SK-N-SH (cell line): ENCODE results near the gene RAD51. TPM values are rescaled to one million over a fixed set of nuclear protein-coding genes. Genes with fewer than 3 reads are reported as not detected.
A peak's percentile ranks its signal among the peaks of the same experiment; 100 is the strongest.

Experiments
- CTCF ChIA-PET: fragments of 300-600, 350-600 bp; formaldehyde crosslinking; extraction: SDS; loops from one replicate; lab custom pipeline; 2021; lab: Yijun Ruan, JAX
- POLR2A ChIA-PET: fragments of 350-600 bp; sonication (Branson Sonifier 250); formaldehyde crosslinking; extraction: SDS; loops from one replicate; lab custom pipeline; 2020; ENCODE audit warnings: antibody characterized with exemption, inconsistent platforms; lab: Yijun Ruan, JAX
- DNase-seq: peaks from one replicate; pipeline ENCODE4 v3.0.0; 2012
- H2AFZ ChIP-seq: fragments of 200-600 bp; sonication (generic); 2 replicates; pipeline ENCODE4 v1.8.1; 2016; ENCODE audit warnings: antibody characterized with exemption, mild to moderate bottlenecking, low read depth
- H3F3A ChIP-seq: fragments of 200-600 bp; sonication (generic); replicated peaks from 2 replicates; pipeline ENCODE3; 2016; ENCODE audit warnings: antibody characterized with exemption, mild to moderate bottlenecking; ENCODE audit not compliant: insufficient read depth
- H3K27ac ChIP-seq, 2 experiments: fragments of 200-500 bp in 1 of 2; fragments of 200-600 bp in 1 of 2; sonication (Bioruptor generic) in 1 of 2; sonication (generic), shearing (Covaris generic) in 1 of 2; 2 replicates each; pipeline versions ENCODE4 v1.5.1 to v1.6.1; 2014 to 2016; ENCODE audit warnings: low read depth in 2 of 2, inconsistent platforms in 1 of 2, low read length in 1 of 2, mild to moderate bottlenecking in 1 of 2, mixed read lengths in 1 of 2
- H3K27me3 ChIP-seq: fragments of 200-600 bp; sonication (generic), shearing (Covaris generic); 2 replicates; pipeline ENCODE4 v1.6.1; 2016; ENCODE audit warnings: mixed run types; ENCODE audit not compliant: insufficient read depth
- H3K36me3 ChIP-seq, 2 experiments: fragments of 200-500 bp in 1 of 2; fragments of 200-600 bp in 1 of 2; sonication (Bioruptor generic) in 1 of 2; sonication (generic) in 1 of 2; replicated peaks in 1 of 2; 2 replicates each; pipeline versions ENCODE3 to v1.5.1; 2014 to 2016; ENCODE audit warnings: low read length in 1 of 2, mild to moderate bottlenecking in 1 of 2; ENCODE audit not compliant: insufficient read depth in 2 of 2, control insufficient read depth in 1 of 2
- H3K4me1 ChIP-seq, 2 experiments: fragments of 200-500 bp in 1 of 2; fragments of 200-600 bp in 1 of 2; sonication (Bioruptor generic) in 1 of 2; sonication (generic), shearing (Covaris generic) in 1 of 2; 2 replicates each; pipeline versions ENCODE4 v1.5.1 to v1.6.1; 2014 to 2016; ENCODE audit warnings: low read depth in 1 of 2, low read length in 1 of 2, mixed run types in 1 of 2; ENCODE audit not compliant: insufficient read depth in 2 of 2, control insufficient read depth in 1 of 2
- H3K4me2 ChIP-seq: fragments of 200-600 bp; sonication (generic), shearing (Covaris generic); 2 replicates; pipeline ENCODE4 v1.6.1; 2017; ENCODE audit warnings: mixed run types
- H3K4me3 ChIP-seq, 2 experiments: fragments of 200-500 bp in 1 of 2; fragments of 200-600 bp in 1 of 2; sonication (Bioruptor generic) in 1 of 2; sonication (generic), shearing (Covaris generic) in 1 of 2; 2 replicates each; pipeline versions ENCODE4 v1.5.1 to v1.8.1; 2014 to 2016; ENCODE audit warnings: low read depth in 2 of 2, inconsistent platforms in 1 of 2, low read length in 1 of 2, mild to moderate bottlenecking in 1 of 2, mixed read lengths in 1 of 2, moderate library complexity in 1 of 2
- H3K79me2 ChIP-seq: fragments of 200-600 bp; sonication (generic); 2 replicates; pipeline ENCODE4 v1.8.1; 2017; ENCODE audit warnings: mild to moderate bottlenecking; ENCODE audit not compliant: insufficient read depth
- H3K9ac ChIP-seq: fragments of 200-600 bp; sonication (generic); 2 replicates; pipeline ENCODE4 v1.6.1; 2017; ENCODE audit warnings: mixed run types
- H3K9me2 ChIP-seq: fragments of 200-600 bp; sonication (generic); 2 replicates; pipeline ENCODE4 v1.6.1; 2017; ENCODE audit warnings: mixed run types
- H3K9me3 ChIP-seq: fragments of 200-600 bp; sonication (generic); 2 replicates; pipeline ENCODE4 v1.6.1; 2017; ENCODE audit warnings: mixed run types, mild to moderate bottlenecking, moderate library complexity
- H4K20me1 ChIP-seq: fragments of 200-600 bp; sonication (generic); 2 replicates; pipeline ENCODE4 v1.6.1; 2017; ENCODE audit warnings: mild to moderate bottlenecking, mixed run types; ENCODE audit not compliant: insufficient read depth
- CHD2 ChIP-seq: fragments of 150-350 bp; IDR thresholded peaks from 2 replicates; pipeline ENCODE4 v1.6.1; 2018; ENCODE audit warnings: low read length; ENCODE audit not compliant: partially characterized antibody
- EZH2phosphoT487 ChIP-seq: fragments of 200-600 bp; sonication (generic); IDR thresholded peaks from 2 replicates; pipeline ENCODE4 v1.6.1; 2017; ENCODE audit warnings: low read depth, mixed run types, mild to moderate bottlenecking, antibody characterized with exemption, moderate library complexity, borderline replicate concordance
- FOXJ3 ChIP-seq: sonication (generic); formaldehyde crosslinking; IDR thresholded peaks from 2 replicates; pipeline ENCODE4 v1.5.1; 2020; ENCODE audit warnings: mild to moderate bottlenecking, missing genetic modification reagents
- MXI1 ChIP-seq: IDR thresholded peaks from 2 replicates; pipeline ENCODE4 v1.6.1; 2012; ENCODE audit warnings: mild to moderate bottlenecking, low read depth, low read length, improper control_type of control experiment
- NRF1 ChIP-seq: IDR thresholded peaks from 2 replicates; pipeline ENCODE4 v1.6.1; 2012; ENCODE audit warnings: low read depth, mild to moderate bottlenecking, low read length
- POLR2AphosphoS5 ChIP-seq: IDR thresholded peaks from 2 replicates; pipeline ENCODE4 v1.6.1; 2012; ENCODE audit warnings: low read depth, low read length
- RFX5 ChIP-seq: IDR thresholded peaks from 2 replicates; pipeline ENCODE4 v1.6.1; 2012; ENCODE audit warnings: mild to moderate bottlenecking, improper control_type of control experiment, low read length
- SIN3A ChIP-seq: IDR thresholded peaks from 2 replicates; pipeline ENCODE4 v1.6.1; 2012; ENCODE audit warnings: low read depth, mild to moderate bottlenecking, low read length, moderate library complexity, borderline replicate concordance
- YY1 ChIP-seq: IDR thresholded peaks from 2 replicates; pipeline ENCODE4 v1.4.0; 2012; ENCODE audit warnings: low read depth, mild to moderate bottlenecking
- WGBS: methylation state at CpG from one replicate; pipeline ENCODE4 v1.1.6; 2017; ENCODE audit warnings: low lambda C conversion rate; 5-methylcytosine and 5-hydroxymethylcytosine counted together
- polyA plus RNA-seq, 3 experiments: library from polyadenylated mRNA; depleted of rRNA; stranded (reverse); fragments of >200 nt; gene quantifications; 2 replicates each; pipeline ENCODE4 v1.2.3, GENCODE V29; 2012
- TF ChIP-seq, protein P1 (sequence below): fragments of 200-600 bp; sonication (generic); IDR thresholded peaks from 2 replicates; pipeline ENCODE4 v1.6.1; 2017; ENCODE audit warnings: antibody characterized with exemption, mild to moderate bottlenecking, moderate library complexity
- TF ChIP-seq, protein P2 (sequence below): IDR thresholded peaks from 2 replicates; pipeline ENCODE4 v1.6.1; 2012; ENCODE audit warnings: mild to moderate bottlenecking, low read depth, low read length, moderate library complexity
- TF ChIP-seq, protein P3 (sequence below): IDR thresholded peaks from 2 replicates; pipeline ENCODE4 v1.4.0; 2012; ENCODE audit warnings: low read depth
- TF ChIP-seq, protein P4 (sequence below): IDR thresholded peaks from 2 replicates; pipeline ENCODE4 v1.4.0; 2012; ENCODE audit warnings: low read depth, borderline replicate concordance
- TF ChIP-seq, protein P5 (sequence below): fragments of 150-350 bp; IDR thresholded peaks from 2 replicates; pipeline ENCODE4 v1.6.1; 2017; ENCODE audit warnings: antibody characterized with exemption, low read length, low read depth, borderline replicate concordance
- TF ChIP-seq, protein P6 (sequence below): IDR thresholded peaks from 2 replicates; pipeline ENCODE4 v1.4.0; 2012; ENCODE audit warnings: low read depth, borderline replicate concordance

The RAD51 gene
- polyA plus RNA-seq, 1 of the 3 experiments (the other 2 are of a cell fraction): 7.6 TPM

DNA sequence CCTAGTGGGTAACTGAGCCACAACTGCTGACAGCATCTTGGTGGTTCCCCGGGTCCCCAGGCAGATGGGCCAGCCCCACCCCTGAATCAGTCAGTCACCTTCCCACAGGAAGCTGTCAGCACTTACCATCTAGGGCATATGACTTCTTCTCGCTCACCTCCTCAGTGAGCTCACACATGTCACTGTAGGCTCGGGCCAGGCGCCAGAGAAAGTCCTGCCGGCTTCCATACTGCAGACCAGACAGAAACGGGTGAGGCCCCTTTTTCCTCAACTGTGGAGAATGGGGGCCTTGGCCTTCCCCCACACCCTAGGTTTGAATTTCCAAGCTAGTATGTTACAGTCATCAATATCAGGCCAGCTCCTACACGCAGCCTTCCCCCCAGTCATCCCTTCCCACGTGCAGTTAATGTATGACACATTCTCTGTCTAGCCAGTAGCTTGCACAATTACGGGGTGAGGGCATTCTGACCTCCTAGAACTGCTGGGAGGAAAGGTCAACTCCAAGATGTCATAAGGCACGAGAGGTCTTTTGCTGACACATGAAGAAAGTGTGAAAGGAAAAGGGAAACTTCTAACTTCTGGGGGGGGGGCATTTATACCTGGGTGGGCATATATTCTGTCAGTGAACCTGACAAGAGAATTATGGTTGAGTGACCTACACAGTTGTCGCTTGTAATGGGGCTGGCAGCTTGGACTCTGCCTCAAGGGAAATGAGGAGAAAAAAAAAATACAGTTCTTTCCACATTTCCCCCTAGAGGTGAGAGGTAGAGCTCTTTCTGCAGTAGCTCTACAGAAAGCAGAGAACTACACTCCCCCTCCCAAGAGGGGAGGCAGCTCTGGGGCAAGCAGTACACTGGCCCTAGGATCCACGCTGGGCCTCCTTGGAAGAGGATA, 49.2 kb downstream of the RAD51 start:
- H3K4me2 ChIP-seq: no peak overlapping the region
- H3K79me2 ChIP-seq: no peaks in the 10 kb centered on the region
- DNase-seq: no peak
- peaks cover 0 to 4% of the 10 kb centered on the region in 2 experiments; a peak in 1 of 4 replicates for H3K4me1 ChIP-seq
- peaks cover 6% of the 10 kb centered on the region for H3F3A ChIP-seq
- ChIA-PET POLR2A (no interaction called here), CTCF (interaction anchor here (0.6 to 20.8 kb wide), 6 partner anchors 13 to 1742 kb away, joined by 3 to 555 read pairs (median 4); partner anchors contain the start of genes C15orf62, GCHFR and VPS18)
- H3K27ac ChIP-seq: no peak overlapping the region
- H3K9ac ChIP-seq: no peak overlapping the region
- H3K36me3 ChIP-seq: peaks cover 32 to 33% of the 10 kb centered on the region in 2 experiments
- H3K9me2 ChIP-seq: no peaks in the 10 kb centered on the region
- no peaks in the 10 kb centered on the region for H3K9me3 ChIP-seq
- H2AFZ ChIP-seq: no peak overlapping the region
- no peaks in the 10 kb centered on the region for H4K20me1 ChIP-seq
- no peak overlapping the region for H3K4me3 ChIP-seq
- WGBS: 74% methylated on average over 11 of the region's 12 CpGs
- H3K27me3 ChIP-seq: no peaks in the 10 kb centered on the region
- no peak for TF ChIP-seq EZH2phosphoT487
- TF ChIP-seq, protein P1, sequence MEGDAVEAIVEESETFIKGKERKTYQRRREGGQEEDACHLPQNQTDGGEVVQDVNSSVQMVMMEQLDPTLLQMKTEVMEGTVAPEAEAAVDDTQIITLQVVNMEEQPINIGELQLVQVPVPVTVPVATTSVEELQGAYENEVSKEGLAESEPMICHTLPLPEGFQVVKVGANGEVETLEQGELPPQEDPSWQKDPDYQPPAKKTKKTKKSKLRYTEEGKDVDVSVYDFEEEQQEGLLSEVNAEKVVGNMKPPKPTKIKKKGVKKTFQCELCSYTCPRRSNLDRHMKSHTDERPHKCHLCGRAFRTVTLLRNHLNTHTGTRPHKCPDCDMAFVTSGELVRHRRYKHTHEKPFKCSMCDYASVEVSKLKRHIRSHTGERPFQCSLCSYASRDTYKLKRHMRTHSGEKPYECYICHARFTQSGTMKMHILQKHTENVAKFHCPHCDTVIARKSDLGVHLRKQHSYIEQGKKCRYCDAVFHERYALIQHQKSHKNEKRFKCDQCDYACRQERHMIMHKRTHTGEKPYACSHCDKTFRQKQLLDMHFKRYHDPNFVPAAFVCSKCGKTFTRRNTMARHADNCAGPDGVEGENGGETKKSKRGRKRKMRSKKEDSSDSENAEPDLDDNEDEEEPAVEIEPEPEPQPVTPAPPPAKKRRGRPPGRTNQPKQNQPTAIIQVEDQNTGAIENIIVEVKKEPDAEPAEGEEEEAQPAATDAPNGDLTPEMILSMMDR: peak; percentile 22; the same call in 1 of the 2 replicates

DNA sequence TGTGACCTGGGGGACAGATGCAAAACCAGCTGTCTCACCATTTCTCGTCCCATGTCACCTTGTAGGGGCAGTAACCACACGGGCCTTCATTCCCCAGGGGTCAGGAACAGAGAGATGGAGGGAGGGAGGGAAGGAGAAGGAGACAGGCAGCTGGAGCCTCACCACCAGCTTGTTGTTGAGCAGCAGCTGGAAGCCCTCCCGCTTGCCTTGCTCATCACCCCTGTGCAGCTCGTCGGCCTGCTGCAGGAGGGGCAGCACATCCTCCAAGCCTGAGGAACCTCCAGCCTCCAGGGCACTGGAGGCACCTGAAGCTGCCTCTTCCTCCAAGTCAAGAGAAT, 49.8 kb downstream of the RAD51 start:
- Histone ChIP-seq H3K27ac (no peak overlapping the region), H3K79me2 (no peaks in the 10 kb centered on the region), H3K36me3 (peaks cover 28 to 38% of the 10 kb centered on the region in 2 experiments), H3K9me2 (no peaks in the 10 kb centered on the region), H3K27me3 (no peaks in the 10 kb centered on the region), H3K9ac (no peak overlapping the region), H3K4me3 (no peak overlapping the region), H4K20me1 (no peaks in the 10 kb centered on the region), H3K9me3 (no peaks in the 10 kb centered on the region), H2AFZ (no peak overlapping the region), H3F3A (peaks cover 6% of the 10 kb centered on the region), H3K4me2 (no peak overlapping the region), H3K4me1 (peaks cover 0 to 4% of the 10 kb centered on the region in 2 experiments; a peak in 1 of 4 replicates)
- no peak for DNase-seq
- ChIA-PET POLR2A (no interaction called here), CTCF (interaction anchor here (0.6 to 20.8 kb wide), 3 partner anchors 33 to 1741 kb away, joined by 3 to 555 read pairs (median 4); partner anchors contain the start of genes C15orf62 and GCHFR)
- 88% methylated on average over 2 of the region's 5 CpGs for WGBS
- TF ChIP-seq, protein P2, sequence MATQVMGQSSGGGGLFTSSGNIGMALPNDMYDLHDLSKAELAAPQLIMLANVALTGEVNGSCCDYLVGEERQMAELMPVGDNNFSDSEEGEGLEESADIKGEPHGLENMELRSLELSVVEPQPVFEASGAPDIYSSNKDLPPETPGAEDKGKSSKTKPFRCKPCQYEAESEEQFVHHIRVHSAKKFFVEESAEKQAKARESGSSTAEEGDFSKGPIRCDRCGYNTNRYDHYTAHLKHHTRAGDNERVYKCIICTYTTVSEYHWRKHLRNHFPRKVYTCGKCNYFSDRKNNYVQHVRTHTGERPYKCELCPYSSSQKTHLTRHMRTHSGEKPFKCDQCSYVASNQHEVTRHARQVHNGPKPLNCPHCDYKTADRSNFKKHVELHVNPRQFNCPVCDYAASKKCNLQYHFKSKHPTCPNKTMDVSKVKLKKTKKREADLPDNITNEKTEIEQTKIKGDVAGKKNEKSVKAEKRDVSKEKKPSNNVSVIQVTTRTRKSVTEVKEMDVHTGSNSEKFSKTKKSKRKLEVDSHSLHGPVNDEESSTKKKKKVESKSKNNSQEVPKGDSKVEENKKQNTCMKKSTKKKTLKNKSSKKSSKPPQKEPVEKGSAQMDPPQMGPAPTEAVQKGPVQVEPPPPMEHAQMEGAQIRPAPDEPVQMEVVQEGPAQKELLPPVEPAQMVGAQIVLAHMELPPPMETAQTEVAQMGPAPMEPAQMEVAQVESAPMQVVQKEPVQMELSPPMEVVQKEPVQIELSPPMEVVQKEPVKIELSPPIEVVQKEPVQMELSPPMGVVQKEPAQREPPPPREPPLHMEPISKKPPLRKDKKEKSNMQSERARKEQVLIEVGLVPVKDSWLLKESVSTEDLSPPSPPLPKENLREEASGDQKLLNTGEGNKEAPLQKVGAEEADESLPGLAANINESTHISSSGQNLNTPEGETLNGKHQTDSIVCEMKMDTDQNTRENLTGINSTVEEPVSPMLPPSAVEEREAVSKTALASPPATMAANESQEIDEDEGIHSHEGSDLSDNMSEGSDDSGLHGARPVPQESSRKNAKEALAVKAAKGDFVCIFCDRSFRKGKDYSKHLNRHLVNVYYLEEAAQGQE: no peak
- TF ChIP-seq, protein P3, sequence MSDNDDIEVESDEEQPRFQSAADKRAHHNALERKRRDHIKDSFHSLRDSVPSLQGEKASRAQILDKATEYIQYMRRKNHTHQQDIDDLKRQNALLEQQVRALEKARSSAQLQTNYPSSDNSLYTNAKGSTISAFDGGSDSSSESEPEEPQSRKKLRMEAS: no peak
- TF ChIP-seq, protein P4, sequence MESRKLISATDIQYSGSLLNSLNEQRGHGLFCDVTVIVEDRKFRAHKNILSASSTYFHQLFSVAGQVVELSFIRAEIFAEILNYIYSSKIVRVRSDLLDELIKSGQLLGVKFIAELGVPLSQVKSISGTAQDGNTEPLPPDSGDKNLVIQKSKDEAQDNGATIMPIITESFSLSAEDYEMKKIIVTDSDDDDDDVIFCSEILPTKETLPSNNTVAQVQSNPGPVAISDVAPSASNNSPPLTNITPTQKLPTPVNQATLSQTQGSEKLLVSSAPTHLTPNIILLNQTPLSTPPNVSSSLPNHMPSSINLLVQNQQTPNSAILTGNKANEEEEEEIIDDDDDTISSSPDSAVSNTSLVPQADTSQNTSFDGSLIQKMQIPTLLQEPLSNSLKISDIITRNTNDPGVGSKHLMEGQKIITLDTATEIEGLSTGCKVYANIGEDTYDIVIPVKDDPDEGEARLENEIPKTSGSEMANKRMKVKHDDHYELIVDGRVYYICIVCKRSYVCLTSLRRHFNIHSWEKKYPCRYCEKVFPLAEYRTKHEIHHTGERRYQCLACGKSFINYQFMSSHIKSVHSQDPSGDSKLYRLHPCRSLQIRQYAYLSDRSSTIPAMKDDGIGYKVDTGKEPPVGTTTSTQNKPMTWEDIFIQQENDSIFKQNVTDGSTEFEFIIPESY: no peak
- TF ChIP-seq NRF1 (no peak), CHD2 (no peak), FOXJ3 (CRISPR knock-in tag) (no peak), RFX5 (no peak), YY1 (no peak), POLR2AphosphoS5 (no peak), SIN3A (no peak), EZH2phosphoT487 (no peak), MXI1 (no peak)
- TF ChIP-seq, protein P5, sequence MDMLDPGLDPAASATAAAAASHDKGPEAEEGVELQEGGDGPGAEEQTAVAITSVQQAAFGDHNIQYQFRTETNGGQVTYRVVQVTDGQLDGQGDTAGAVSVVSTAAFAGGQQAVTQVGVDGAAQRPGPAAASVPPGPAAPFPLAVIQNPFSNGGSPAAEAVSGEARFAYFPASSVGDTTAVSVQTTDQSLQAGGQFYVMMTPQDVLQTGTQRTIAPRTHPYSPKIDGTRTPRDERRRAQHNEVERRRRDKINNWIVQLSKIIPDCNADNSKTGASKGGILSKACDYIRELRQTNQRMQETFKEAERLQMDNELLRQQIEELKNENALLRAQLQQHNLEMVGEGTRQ: no peak
- TF ChIP-seq, protein P6, sequence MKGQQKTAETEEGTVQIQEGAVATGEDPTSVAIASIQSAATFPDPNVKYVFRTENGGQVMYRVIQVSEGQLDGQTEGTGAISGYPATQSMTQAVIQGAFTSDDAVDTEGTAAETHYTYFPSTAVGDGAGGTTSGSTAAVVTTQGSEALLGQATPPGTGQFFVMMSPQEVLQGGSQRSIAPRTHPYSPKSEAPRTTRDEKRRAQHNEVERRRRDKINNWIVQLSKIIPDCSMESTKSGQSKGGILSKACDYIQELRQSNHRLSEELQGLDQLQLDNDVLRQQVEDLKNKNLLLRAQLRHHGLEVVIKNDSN: no peak
